Calu3 (cell line): ENCODE measurements around the gene CDK6. TPM values are rescaled to one million over a fixed set of nuclear protein-coding genes. Genes with fewer than 3 reads are reported as not detected.

Experiments
- BruUV-seq: library from RNA; stranded (reverse); fragments of 400-500 nt; replicated peaks from 2 replicates; lab custom pipeline; 2021; lab: Mats Ljungman, UMichigan
- CTCF ChIA-PET: fragments of 300-600 bp; sonication (Branson Sonifier 250); formaldehyde crosslinking; loops from one replicate; lab custom pipeline; 2022; ENCODE audit warnings: antibody characterized with exemption; lab: Charles Lee
- DNase-seq: peaks from one replicate; pipeline ENCODE4 v3.0.0; 2022
- H3K27ac Mint-ChIP-seq: one replicate; pipeline ENCODE4 v1.8.0; 2022; ENCODE audit warnings: mixed read lengths; ENCODE audit not compliant: unreplicated experiment
- H3K27me3 Mint-ChIP-seq: one replicate; pipeline ENCODE4 v1.8.0; 2022; ENCODE audit warnings: mixed read lengths; ENCODE audit not compliant: unreplicated experiment
- H3K36me3 Mint-ChIP-seq: one replicate; pipeline ENCODE4 v1.8.0; 2022; ENCODE audit warnings: mild to moderate bottlenecking, moderate library complexity, mixed read lengths; ENCODE audit not compliant: insufficient read depth, unreplicated experiment
- H3K4me1 Mint-ChIP-seq: one replicate; pipeline ENCODE4 v1.8.0; 2022; ENCODE audit warnings: mild to moderate bottlenecking, low read depth, mixed read lengths; ENCODE audit not compliant: unreplicated experiment
- H3K4me3 Mint-ChIP-seq: one replicate; pipeline ENCODE4 v1.8.0; 2022; ENCODE audit warnings: mild to moderate bottlenecking, low read depth, moderate library complexity, mixed read lengths; ENCODE audit not compliant: unreplicated experiment
- H3K9me3 Mint-ChIP-seq: one replicate; pipeline ENCODE4 v1.8.0; 2022; ENCODE audit warnings: low read depth, mixed read lengths; ENCODE audit not compliant: unreplicated experiment
- CTCF ChIP-seq: fragments of 200-600 bp; IDR thresholded peaks from one replicate; pipeline ENCODE4 v1.8.0; 2022; ENCODE audit warnings: antibody characterized with exemption; ENCODE audit not compliant: unreplicated experiment
- intact Hi-C: fragments of 100-400 bp; cut with micrococcal nuclease; formaldehyde crosslinking; loops from one replicate; pipeline ENCODE4 v1.10.0; 2022; ENCODE audit not compliant: unreplicated experiment
- total RNA-seq: library from RNA; stranded (reverse); gene quantifications from 2 replicates; pipeline ENCODE4 v1.2.3, GENCODE V29; 2022

Gene CDK6
- total RNA-seq, 1 experiment from 2014 or later, result 87.9 TPM

- CTCF ChIA-PET, result no interaction called here
- intact Hi-C loops, result no loop called here
- Mint-ChIP-seq H3K36me3 (no peaks in the 10 kb centered on the region), H3K4me3 (no peak overlapping the region), H3K4me1 (no peaks in the 10 kb centered on the region), H3K27me3 (no peaks in the 10 kb centered on the region), H3K9me3 (peaks cover 10% of the 10 kb centered on the region), H3K27ac (no peak overlapping the region)
- BruUV-seq, result no TSS peak
- DNase-seq, result no peak
- no peak for TF ChIP-seq CTCF
Observed at GRCh38 chr7:92880212-92881090, 44.1 kb upstream of the CDK6 start.

- no peaks in the 10 kb centered on the region for H3K36me3 Mint-ChIP-seq
- CTCF ChIA-PET, result no interaction called here
- TF ChIP-seq CTCF, result no peak
- no peak overlapping the region for H3K27ac Mint-ChIP-seq
- H3K27me3 Mint-ChIP-seq, result no peaks in the 10 kb centered on the region
- H3K9me3 Mint-ChIP-seq, result peaks cover 10% of the 10 kb centered on the region
- no peak overlapping the region for H3K4me3 Mint-ChIP-seq
- DNase-seq, result no peak
- H3K4me1 Mint-ChIP-seq, result no peaks in the 10 kb centered on the region
- no TSS peak for BruUV-seq
- intact Hi-C loops, result no loop called here
Observed at GRCh38 chr7:92877367-92877766, 41.0 kb upstream of the CDK6 start.

- H3K36me3 Mint-ChIP-seq, result no peaks in the 10 kb centered on the region
- no peaks in the 10 kb centered on the region for H3K4me1 Mint-ChIP-seq
- H3K4me3 Mint-ChIP-seq, result no peak overlapping the region
- no peaks in the 10 kb centered on the region for H3K27me3 Mint-ChIP-seq
- no TSS peak for BruUV-seq
- TF ChIP-seq CTCF, result no peak
- no peak for DNase-seq
- H3K27ac Mint-ChIP-seq, result no peak overlapping the region
- CTCF ChIA-PET, result no interaction called here
- peaks cover 10% of the 10 kb centered on the region for H3K9me3 Mint-ChIP-seq
- intact Hi-C loops, result no loop called here
Observed at GRCh38 chr7:92876836-92877235, 40.5 kb upstream of the CDK6 start.

- H3K27ac Mint-ChIP-seq, result no peak overlapping the region
- H3K4me1 Mint-ChIP-seq, result no peaks in the 10 kb centered on the region
- no peaks in the 10 kb centered on the region for H3K27me3 Mint-ChIP-seq
- no TSS peak for BruUV-seq
- no peak overlapping the region for H3K4me3 Mint-ChIP-seq
- CTCF ChIA-PET, result no interaction called here
- peaks cover 14% of the 10 kb centered on the region for H3K9me3 Mint-ChIP-seq
- DNase-seq, result no peak
- no peaks in the 10 kb centered on the region for H3K36me3 Mint-ChIP-seq
- no peak for TF ChIP-seq CTCF
- intact Hi-C loops, result no loop called here
Observed at GRCh38 chr7:92875719-92876118, 39.3 kb upstream of the CDK6 start.
